ENCODE data around the gene TIMM22. TPM values are rescaled to one million over a fixed set of nuclear protein-coding genes. Genes with fewer than 3 reads are reported as not detected.

TIMM22 gene
- total RNA-seq, 1 donor, result 10.5 TPM

GRCh38 chr17:1049446-1050225 is 52.7 kb downstream of the TIMM22 start:
- peaks cover 8% of the 10 kb centered on the region for H4K20me1 ChIP-seq (ENCODE audit: insufficient read depth, low read length)
- H3K27me3 ChIP-seq (ENCODE audit: insufficient read depth, low read length), result no peaks in the 10 kb centered on the region
- no peak overlapping the region for H3K27ac ChIP-seq (ENCODE audit: low read depth, low read length)
- no peaks in the 10 kb centered on the region for H3K9me3 ChIP-seq (ENCODE audit: low read depth, low read length)
- TF ChIP-seq CTCF (IDR thresholded peaks at IDR 0.05; ENCODE audit: extremely low read depth, low read depth, low read length), result no peak
- H3K36me3 ChIP-seq (ENCODE audit: insufficient read depth, low read length), result peaks cover 13% of the 10 kb centered on the region
- no peak for DNase-seq (ENCODE audit: insufficient read length, low spot score, missing footprints)
- H3K4me2 ChIP-seq (ENCODE audit: insufficient read depth, low read length), result no peak overlapping the region
- H2AFZ ChIP-seq (ENCODE audit: low read length), result no peak overlapping the region
- no peak overlapping the region for H3K4me3 ChIP-seq (ENCODE audit: insufficient read depth, low read length)
- H3K79me2 ChIP-seq (ENCODE audit: insufficient read depth, low read length), result peaks cover 4% of the 10 kb centered on the region
- H3K4me1 ChIP-seq (ENCODE audit: insufficient read depth, low read length), result no peaks in the 10 kb centered on the region

- TF ChIP-seq CTCF (IDR thresholded peaks at IDR 0.05; ENCODE audit: extremely low read depth, low read depth, low read length), result no peak
- Histone ChIP-seq H3K4me1 (ENCODE audit: insufficient read depth, low read length) (no peaks in the 10 kb centered on the region), H4K20me1 (ENCODE audit: insufficient read depth, low read length) (peaks cover 8% of the 10 kb centered on the region), H3K27me3 (ENCODE audit: insufficient read depth, low read length) (no peaks in the 10 kb centered on the region), H3K4me3 (ENCODE audit: insufficient read depth, low read length) (no peak overlapping the region), H3K9me3 (ENCODE audit: low read depth, low read length) (no peaks in the 10 kb centered on the region), H3K27ac (ENCODE audit: low read depth, low read length) (no peak overlapping the region), H3K79me2 (ENCODE audit: insufficient read depth, low read length) (peaks cover 4% of the 10 kb centered on the region), H2AFZ (ENCODE audit: low read length) (no peak overlapping the region), H3K4me2 (ENCODE audit: insufficient read depth, low read length) (no peak overlapping the region), H3K36me3 (ENCODE audit: insufficient read depth, low read length) (peaks cover 18% of the 10 kb centered on the region)
- DNase-seq (ENCODE audit: insufficient read length, low spot score, missing footprints), result no peak
These were observed 53.5 kb downstream of the TIMM22 start for GRCh38 chr17:1050246-1050995.

- Histone ChIP-seq H3K9me3 (ENCODE audit: low read depth, low read length) (no peaks in the 10 kb centered on the region), H3K79me2 (ENCODE audit: insufficient read depth, low read length) (peaks cover 4% of the 10 kb centered on the region), H3K4me3 (ENCODE audit: insufficient read depth, low read length) (no peak overlapping the region), H3K4me2 (ENCODE audit: insufficient read depth, low read length) (no peak overlapping the region), H4K20me1 (ENCODE audit: insufficient read depth, low read length) (peaks cover 12% of the 10 kb centered on the region), H3K4me1 (ENCODE audit: insufficient read depth, low read length) (no peaks in the 10 kb centered on the region), H3K27me3 (ENCODE audit: insufficient read depth, low read length) (no peaks in the 10 kb centered on the region), H2AFZ (ENCODE audit: low read length) (no peak overlapping the region), H3K27ac (ENCODE audit: low read depth, low read length) (no peak overlapping the region), H3K36me3 (ENCODE audit: insufficient read depth, low read length) (peaks cover 19% of the 10 kb centered on the region)
- TF ChIP-seq CTCF (IDR thresholded peaks at IDR 0.05; ENCODE audit: extremely low read depth, low read depth, low read length), result no peak
- DNase-seq (ENCODE audit: insufficient read length, low spot score, missing footprints), result no peak
These were observed 54.3 kb downstream of the TIMM22 start for GRCh38 chr17:1050996-1051925.

Small RNAs within 50 kb of the gene (small RNA-seq; reads per million reads assigned to genes)
- gene MIR3183, result not detected

Other genes with a start within 250 kb of the TIMM22 start
- 8.7 and 9.7 TPM in 2 replicates for gene GEMIN4, start 244.9 kb upstream of the TIMM22 start, total RNA-seq
- 39.4 and 43.3 TPM in 2 replicates for gene GLOD4, start 214.8 kb upstream of the TIMM22 start, total RNA-seq
- 16.5 and 19.5 TPM in 2 replicates for gene MRM3, start 214.8 kb upstream of the TIMM22 start, total RNA-seq
- 60.7 and 68.8 TPM in 2 replicates for gene NXN, start 17.4 kb upstream of the TIMM22 start, total RNA-seq
- 156 and 163 TPM in 2 replicates for gene ABR, start 182.9 kb downstream of the TIMM22 start, total RNA-seq